ENCODE results near the gene TLCD3B. TPM values are rescaled to one million over a fixed set of nuclear protein-coding genes. Genes with fewer than 3 reads are reported as not detected.

The TLCD3B gene
- total RNA-seq, 1 experiment from 2014 or later: 20.9 TPM

DNA sequence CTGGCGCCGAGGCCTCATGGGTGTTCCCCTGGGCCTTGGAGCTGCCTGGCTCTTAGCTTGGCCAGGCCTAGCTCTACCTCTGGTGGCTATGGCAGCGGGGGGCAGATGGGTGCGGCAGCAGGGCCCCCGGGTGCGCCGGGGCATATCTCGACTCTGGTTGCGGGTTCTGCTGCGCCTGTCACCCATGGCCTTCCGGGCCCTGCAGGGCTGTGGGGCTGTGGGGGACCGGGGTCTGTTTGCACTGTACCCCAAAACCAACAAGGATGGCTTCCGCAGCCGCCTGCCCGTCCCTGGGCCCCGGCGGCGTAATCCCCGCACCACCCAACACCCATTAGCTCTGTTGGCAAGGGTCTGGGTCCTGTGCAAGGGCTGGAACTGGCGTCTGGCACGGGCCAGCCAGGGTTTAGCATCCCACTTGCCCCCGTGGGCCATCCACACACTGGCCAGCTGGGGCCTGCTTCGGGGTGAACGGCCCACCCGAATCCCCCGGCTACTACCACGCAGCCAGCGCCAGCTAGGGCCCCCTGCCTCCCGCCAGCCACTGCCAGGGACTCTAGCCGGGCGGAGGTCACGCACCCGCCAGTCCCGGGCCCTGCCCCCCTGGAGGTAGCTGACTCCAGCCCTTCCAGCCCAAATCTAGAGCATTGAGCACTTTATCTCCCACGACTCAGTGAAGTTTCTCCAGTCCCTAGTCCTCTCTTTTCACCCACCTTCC is 43.5 kb downstream of the TLCD3B start:
- Histone ChIP-seq H3K4ac (ENCODE audit: low read depth, low read length) (no peak overlapping the region), H3K79me2 (ENCODE audit: insufficient read depth, low read length) (no peaks in the 10 kb centered on the region), H3K23ac (ENCODE audit: insufficient read length, low read depth, low read length) (no peak overlapping the region), H4K8ac (replicated peaks; ENCODE audit: insufficient read length, low read depth, low read length) (no peak overlapping the region), H3K9me3 (ENCODE audit: control insufficient read depth, low read depth, low read length) (no peaks in the 10 kb centered on the region), H2BK15ac (ENCODE audit: low read depth, low read length) (no peak overlapping the region), H4K5ac (ENCODE audit: insufficient read length, low read depth, low read length) (no peak overlapping the region), H2BK120ac (ENCODE audit: low read depth, low read length, poor library complexity, severe bottlenecking) (no peak overlapping the region), H2AFZ (ENCODE audit: low read length) (no peak overlapping the region), H3K14ac (ENCODE audit: insufficient read depth, low read length) (no peak overlapping the region), H3T11ph (ENCODE audit: low read length) (no peak overlapping the region), H4K91ac (ENCODE audit: insufficient read length, low read depth, low read length) (no peak overlapping the region), H3K23me2 (ENCODE audit: insufficient read length, low read depth, low read length, poor library complexity, severe bottlenecking) (no peaks in the 10 kb centered on the region), H3K27ac (ENCODE audit: insufficient read length, low read depth, low read length) (no peak overlapping the region), H3K56ac (ENCODE audit: insufficient read length, low read depth, low read length) (no peak overlapping the region), H3K4me1 (ENCODE audit: insufficient read depth, low read length) (no peaks in the 10 kb centered on the region), H3K79me1 (ENCODE audit: insufficient read depth, low read depth, low read length, poor library complexity, severe bottlenecking) (no peaks in the 10 kb centered on the region), H4K20me1 (ENCODE audit: control insufficient read depth, insufficient read depth, insufficient read length) (no peaks in the 10 kb centered on the region), H3K18ac (ENCODE audit: insufficient read length, low read depth, low read length) (no peak overlapping the region), H3K27me3 (ENCODE audit: insufficient read depth, low read length) (no peaks in the 10 kb centered on the region), H2BK20ac (ENCODE audit: low read depth, low read length, poor library complexity, severe bottlenecking) (no peak overlapping the region), H2AK5ac (ENCODE audit: insufficient read length, low read length) (no peak overlapping the region), H3K9ac (ENCODE audit: extremely low read depth, insufficient read length, low read length) (no peak overlapping the region), H2BK5ac (ENCODE audit: insufficient read length, low read length) (no peak overlapping the region), H2BK12ac (ENCODE audit: insufficient read length, low read depth, low read length) (no peak overlapping the region), H3K4me2 (ENCODE audit: insufficient read depth, insufficient read length, low read length) (no peak overlapping the region)
- H3K9me3 Mint-ChIP-seq: no peaks in the 10 kb centered on the region
- TF ChIP-seq, protein P1, sequence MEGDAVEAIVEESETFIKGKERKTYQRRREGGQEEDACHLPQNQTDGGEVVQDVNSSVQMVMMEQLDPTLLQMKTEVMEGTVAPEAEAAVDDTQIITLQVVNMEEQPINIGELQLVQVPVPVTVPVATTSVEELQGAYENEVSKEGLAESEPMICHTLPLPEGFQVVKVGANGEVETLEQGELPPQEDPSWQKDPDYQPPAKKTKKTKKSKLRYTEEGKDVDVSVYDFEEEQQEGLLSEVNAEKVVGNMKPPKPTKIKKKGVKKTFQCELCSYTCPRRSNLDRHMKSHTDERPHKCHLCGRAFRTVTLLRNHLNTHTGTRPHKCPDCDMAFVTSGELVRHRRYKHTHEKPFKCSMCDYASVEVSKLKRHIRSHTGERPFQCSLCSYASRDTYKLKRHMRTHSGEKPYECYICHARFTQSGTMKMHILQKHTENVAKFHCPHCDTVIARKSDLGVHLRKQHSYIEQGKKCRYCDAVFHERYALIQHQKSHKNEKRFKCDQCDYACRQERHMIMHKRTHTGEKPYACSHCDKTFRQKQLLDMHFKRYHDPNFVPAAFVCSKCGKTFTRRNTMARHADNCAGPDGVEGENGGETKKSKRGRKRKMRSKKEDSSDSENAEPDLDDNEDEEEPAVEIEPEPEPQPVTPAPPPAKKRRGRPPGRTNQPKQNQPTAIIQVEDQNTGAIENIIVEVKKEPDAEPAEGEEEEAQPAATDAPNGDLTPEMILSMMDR (conservative IDR thresholded peaks at IDR 0.05): no peak
- H3K27ac Mint-ChIP-seq: no peak overlapping the region
- no CpG with 5 or more reads among the region's 35 CpGs for WGBS (ENCODE audit: extremely low coverage, insufficient read length, low lambda C conversion rate)
- DNase-seq: no peak
- peaks cover 35 to 76% (median 74%) of the 10 kb centered on the region in 3 experiments for H3K36me3 Mint-ChIP-seq (ENCODE audit: insufficient read depth in 1 of 3, low read depth in 3 of 3)
- no peak overlapping the region for H3K4me3 Mint-ChIP-seq
- no peaks in the 10 kb centered on the region; the same call in 1 of the 2 replicates for H3K27me3 Mint-ChIP-seq (ENCODE audit: low read depth)
- H3K4me1 Mint-ChIP-seq: no peaks in the 10 kb centered on the region

All from H9 (cell line).